Posterior vena cava (tissue), 2 donors: Measurements from ENCODE around the gene FAM193A. TPM values are rescaled to one million over a fixed set of nuclear protein-coding genes. Genes with fewer than 3 reads are reported as not detected.
A peak's percentile ranks its signal among the peaks of the same experiment; 100 is the strongest.
"Not testable (repeated sequence)": the region's sequence is repeated elsewhere in the genome, so short reads cannot be mapped to it uniquely, and the experiment has no call there.

Experiments
- DNase-seq: peaks from one replicate; pipeline ENCODE4 v3.0.0-alpha.2; 2020; ENCODE audit warnings: low spot score
- intact Hi-C, 2 donors: fragments of 100-400 bp; cut with DNase I; formaldehyde crosslinking; loops; one replicate each; pipeline versions ENCODE4 v1.14.1 to v1.14.2; 2022 to 2023
- total RNA-seq, 2 donors: library from RNA; stranded (reverse); fragmentation: NEBNext Ultra II Directional; extraction: Animal tissue kit (Norgen Biotek cat#: 25700); gene quantifications; one replicate each; pipeline ENCODE4 v1.2.1, GENCODE V29; 2021
- donor health status: DM: yes; HTN: yes; CAD: no.
- donor health status: DM: yes; HTN: yes; CAD: no.

FAM193A gene
- total RNA-seq, 2 donors from 2014 or later, result 18.6 to 20.3 TPM

DNA sequence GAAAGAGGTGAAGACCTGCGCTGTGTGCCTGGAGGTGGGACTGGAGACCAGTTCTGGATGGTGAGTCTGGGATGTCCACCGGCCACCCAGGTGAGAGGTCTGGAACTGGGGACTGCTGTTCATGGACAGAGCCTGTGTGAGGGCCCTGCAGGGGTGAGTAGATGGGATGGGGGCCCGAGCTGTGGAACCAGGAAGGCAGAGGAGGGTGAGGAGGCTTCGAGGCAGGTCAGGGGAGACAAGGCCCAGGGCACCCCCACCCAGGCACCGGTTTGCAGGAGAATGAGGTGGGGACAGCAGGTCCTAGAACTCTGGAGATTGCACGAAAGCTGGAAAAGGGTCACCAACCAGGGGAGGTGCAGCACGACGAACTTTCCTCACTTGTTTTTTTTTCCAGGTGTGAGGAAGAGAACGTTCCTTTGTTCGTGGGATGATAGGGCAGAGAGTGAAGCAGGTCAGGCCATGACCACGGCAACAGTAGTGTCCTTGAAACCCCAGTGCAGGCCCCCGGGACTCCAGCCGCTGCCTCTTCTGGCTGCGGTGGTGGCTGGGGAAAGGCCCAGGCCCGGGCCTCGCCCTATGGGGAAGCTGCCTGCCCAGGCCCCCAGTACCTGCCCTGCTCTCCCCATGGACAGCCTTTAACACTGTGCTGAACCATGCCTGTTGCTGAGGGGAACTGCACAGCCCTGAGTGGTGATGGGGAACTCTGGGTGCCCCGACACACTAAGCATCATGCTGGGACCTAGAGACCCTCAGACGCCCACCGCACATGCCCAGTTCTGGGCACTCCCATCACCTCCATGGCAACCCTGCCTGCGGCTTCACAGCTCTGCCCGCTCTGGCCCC, 196.8 kb downstream of the FAM193A start:
- DNase-seq, result peak; percentile 79
- intact Hi-C loops, result no loop called here

DNA sequence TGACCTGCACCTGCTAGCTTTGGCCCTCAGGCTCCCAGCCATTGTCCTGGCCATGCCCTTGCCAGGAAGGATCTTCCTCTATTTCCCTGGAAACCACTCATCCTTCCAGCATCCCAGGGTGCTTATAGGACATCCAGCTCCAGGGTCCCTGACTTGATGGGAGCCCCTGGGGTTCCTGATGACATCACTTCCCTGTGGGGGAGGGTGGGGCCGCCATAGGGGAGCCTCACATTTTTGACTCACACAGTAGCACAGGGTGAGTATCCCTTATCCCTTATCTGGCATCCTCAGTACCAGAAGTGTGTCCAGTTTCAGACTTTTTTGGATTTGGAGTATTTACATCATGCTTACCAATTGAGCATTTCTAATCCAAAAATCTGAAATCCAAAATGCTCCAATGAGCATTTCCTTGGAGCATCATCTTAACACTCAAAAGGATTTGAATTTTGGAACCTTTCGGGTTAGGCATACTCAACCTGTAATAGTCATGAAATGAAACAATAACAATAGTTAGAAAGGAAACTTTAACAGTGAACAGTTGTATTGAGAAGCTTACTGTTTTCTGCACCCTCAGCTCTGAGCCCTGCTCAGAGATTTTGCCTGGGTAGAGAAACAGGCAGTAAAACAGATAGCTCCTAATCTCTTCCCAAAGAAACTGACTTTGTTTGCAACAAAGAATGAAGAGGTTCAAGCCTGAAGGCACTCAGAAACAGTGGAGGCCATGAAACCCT, 197.6 kb downstream of the FAM193A start:
- peak; percentile 43 for DNase-seq
- intact Hi-C loops, result no loop called here

DNA sequence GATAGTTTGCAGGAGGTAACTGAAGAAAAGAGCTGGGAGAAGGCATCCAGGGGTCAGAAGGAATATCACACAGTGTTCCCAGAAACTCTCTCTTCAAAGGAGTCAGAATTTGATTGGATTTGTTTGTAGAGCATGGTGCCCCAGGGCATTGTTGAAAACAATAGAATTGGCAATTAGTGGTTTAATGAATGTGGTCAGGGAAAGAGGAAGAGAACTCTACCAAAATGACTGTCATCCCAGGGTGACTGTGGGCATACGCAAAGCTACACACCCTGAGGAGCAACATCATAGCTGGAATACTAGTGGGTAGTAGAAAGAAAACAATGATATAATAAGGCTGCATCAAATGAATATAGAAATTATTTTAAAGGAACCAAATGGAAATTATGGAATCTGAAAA, 198.2 kb downstream of the FAM193A start:
- DNase-seq, result no peak
- intact Hi-C loops, result no loop called here

DNA sequence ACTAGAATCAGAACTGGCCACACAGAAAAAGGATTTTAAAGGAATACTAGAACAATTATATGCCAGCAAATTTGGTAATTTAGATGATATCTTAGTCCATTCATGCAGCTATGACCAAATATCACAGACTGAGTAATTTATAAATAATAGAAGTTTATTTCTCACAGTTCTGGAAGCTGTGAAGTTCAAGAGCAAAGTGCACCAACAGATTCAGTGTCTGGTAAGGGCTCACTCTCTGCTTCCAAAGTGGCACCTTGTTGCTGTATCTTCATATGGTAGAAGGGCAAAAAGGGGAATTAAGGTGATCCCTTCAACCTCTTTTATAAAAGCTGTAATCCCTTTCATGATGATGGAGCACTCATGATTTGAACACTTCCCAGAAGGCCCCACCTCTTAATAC, 199.4 kb downstream of the FAM193A start:
- DNase-seq, result no peak
- intact Hi-C loops, result no loop called here

DNA sequence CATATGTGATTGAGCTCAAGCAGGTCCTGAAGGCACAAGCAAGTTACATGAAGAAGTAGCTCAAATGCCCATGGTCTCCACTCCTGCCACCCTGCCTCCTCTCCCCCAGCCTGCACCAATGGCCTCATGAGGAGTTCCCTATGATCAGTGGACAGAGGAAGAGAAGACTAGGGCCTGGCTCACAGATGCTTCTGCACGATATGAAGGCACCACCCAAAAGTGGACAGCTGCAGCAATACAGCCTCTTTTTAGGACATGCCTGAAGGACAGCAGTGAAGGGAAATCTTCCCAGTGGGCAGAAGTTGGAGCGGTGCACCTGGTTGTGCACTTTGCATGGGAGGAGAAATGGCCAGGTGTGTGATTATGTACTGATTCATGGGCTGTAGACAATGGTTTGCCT, 201.8 kb downstream of the FAM193A start:
- intact Hi-C loops, DNase-seq: not testable (repeated sequence)

DNA sequence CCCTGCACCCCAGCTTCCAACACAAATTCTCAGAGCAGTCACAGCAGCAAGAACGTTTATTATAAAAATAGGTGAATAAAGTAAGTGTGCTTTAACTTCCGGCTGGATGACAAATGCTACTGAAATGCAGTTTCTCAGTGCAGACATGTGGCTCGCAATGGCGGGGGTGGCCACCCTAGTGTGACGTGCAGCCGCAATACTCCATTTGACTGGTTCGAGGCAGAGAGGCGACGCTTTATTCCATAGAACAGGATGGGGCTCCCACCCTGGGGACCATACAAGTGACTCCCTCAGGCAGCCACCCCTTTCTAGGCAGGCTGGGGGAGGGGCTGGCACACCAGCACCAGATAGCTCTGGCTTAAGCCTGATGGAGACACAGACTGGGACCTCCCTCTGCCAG, 205.2 kb downstream of the FAM193A start:
- no peak for DNase-seq
- intact Hi-C loops, result no loop called here

DNA sequence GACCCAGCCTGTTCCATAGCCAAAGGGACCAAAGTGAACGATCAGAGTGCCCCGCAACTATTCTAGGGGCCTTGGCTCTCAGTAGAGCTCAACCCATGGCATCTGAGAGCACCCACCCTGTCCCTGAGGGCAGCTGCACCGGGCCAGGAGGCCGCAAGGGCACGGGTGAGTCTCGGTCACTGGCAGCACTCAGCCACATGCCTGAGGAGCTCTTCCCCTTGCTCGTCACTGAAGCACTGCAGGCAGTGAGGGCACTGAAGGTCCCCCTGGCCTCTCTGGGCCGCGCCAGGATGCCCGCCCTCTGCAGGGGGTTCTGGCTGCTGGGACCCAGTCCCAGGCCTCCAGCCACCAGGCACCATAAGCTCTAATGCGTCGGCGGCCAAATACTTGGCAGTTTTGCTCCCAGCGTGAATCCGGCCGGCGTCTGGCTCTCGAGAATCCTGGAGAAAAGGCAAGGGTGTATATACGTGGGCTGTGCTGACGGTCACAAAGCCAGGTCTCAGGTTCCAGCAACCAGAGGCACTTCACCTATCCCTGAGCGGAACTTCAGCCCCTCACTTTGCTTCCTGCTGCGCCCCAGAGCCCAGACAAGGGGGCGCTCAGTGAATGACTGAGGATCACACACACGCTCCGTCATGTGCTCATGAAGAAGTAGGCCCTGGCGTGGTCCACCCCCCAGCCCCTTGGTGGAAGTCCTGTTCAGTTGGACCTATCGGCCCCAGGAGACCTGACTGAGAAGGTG, 205.8 kb downstream of the FAM193A start:
- intact Hi-C loops, result no loop called here
- DNase-seq, result peak; percentile 67

DNA sequence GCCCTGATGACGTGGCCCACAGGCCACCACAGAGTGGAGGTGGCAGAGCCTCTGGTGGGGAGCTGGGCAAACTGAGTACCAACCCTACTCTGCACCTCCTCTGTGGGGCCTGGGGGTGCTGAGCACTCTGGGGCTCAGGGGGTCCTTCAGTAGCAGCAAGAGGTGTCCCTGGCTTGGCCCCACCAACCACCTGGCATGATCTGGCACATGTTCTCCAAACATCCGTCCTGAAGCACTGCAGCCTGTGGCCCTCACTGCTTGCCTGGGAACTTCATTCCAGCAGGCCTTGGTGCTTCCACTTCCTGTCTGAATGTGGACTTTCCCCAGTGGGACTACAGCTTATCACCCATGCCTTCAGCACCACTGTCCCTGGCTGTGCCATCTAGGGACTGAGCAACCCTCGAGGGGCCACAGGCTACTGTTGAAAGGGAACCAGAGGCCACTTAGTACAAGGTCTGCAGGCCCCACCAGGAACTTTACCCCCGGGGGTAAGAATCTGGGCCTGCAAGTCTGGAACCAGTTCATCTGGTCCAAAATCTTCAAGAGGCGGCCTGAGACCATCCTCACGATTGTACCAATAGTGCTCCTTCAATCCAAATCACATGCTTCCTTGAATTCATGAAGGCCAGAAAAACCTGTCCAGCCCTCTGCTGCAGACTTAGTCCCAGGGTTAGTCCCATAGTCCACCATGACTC, 206.5 kb downstream of the FAM193A start:
- DNase-seq, result no peak
- intact Hi-C loops, result no loop called here

DNA sequence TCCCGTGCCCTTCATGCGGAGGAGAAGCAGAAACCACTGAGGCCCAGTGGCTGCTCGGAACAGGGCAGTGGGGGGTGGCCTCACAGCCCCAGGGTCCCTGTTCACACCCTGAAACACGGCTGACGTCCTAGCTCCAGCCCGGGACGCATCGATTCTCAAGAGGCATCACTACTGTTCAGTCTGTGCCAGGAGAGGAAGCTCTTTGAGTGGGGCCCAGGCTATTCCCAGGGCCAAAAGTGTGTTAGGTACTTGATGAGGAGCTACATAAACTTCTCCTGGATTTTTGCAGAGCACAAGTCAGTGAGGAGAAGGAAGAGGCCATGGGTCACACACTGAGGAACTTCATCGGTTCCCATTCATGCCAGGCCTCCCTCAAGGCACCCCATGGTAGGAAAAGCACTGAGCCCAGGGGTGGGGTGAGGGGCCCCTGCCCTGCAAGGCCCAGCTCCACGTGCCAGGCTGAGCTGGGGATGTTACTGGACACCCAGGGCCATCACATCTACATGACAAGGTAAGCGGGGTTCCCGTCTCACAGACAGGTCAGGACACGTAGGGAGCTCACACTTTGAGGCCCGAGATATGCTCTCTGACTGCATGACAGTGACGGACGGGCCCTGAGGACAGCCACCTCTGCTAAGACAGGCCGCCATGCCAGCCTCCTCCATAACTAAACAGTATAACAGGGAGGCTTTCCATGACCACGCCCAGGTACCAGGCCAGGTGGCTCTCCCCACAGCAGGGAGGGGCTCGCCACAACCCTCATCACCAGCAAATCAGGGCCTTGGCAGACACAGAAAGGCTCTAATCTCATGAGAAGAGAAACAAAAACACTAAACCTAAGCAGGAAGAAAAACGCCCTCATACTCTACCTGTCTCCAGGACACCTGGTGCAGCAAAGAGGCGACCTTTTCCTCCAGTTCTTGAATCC, 207.3 kb downstream of the FAM193A start:
- no peak for DNase-seq
- intact Hi-C loops, result no loop called here

DNA sequence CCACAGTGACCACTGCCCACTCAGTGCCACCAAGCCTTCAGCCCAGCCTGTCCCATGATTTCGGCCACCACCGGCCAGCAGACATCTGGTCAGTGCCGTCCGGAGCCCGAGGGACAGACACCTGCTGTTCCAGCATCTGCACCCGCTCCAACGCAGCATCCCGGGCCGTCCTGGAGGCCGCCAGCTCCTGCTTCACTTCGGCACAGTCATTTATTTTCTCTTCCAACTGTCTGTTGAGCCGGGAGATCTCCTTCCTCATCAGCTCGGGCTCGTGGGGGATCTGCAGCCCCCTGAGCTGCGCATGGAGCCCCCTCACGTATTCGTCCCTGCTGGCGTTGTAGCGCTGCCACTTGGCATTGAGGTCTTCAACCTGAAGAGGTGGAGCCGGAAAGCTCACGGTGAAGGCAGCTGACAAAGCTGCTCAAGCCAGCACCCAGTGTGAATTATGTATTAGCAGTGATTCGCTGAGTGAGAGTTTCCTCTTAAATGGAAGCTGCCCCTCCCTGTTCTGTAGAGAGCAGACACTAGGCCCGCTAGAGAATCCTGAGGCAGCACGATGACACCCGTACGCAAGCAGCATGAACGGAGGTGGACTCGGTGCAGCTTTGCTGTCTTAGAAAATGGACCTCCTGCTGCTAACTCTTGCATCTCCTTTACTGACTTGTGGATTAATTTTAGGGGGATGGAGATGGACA, 208.3 kb downstream of the FAM193A start:
- no peak for DNase-seq
- intact Hi-C loops, result no loop called here

DNA sequence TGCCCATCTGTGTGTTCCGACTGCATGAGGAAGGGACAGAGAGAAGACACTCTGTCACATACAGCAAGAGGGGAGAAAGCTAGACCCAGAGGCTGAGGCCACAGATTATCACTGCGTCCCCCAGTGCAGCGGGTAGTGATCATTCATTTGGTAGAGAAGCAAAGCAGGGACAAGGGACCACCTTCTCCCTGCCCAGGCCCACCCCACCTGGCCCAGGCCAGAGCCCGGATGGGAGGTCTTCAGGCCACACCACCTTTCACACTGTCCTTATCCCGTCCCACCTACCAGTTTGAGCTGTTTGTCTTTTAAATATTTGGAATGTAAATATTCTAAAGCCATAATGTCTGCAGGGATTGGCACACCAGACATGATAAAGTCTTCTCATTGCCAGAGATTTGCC, 209.1 kb downstream of the FAM193A start:
- intact Hi-C loops, result no loop called here
- DNase-seq, result no peak

DNA sequence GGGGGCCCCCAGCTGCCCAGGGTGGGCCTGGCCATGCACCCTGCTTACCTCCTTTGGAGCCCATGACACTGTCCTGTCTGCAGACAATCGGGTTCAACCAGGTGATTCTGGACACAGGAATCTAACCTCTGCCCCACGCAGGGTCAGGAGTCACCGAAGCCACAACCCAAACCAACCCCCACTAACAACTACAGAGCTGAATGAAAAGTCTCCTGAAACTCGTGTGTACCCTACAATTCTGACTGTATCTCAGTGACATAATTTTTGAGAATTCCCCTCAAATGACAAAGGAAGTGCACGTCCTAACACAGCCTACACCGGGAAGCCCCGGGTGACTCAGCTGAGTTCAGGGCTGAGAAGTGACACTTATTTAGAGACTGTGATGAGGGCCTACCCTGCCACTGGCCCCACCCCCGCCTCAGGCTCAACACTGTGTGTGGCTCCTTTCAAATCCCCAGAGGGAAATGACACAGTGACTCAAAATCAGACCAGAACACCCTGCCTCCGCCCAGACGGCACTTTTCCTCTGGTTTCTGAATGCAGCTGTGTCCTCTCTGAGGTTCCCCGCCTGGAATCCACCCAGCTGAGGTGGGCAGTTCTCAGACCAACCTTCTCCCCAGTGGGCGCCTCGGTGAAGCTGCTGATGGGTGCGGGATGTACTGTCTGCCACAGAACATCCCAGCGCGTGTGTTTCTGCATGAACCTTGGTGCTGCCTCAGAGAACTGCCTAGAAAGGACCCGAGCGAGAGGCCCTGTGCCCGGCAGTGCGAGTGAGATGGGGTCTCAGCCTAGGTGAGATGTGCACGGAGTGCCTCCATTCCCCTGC, 209.7 kb downstream of the FAM193A start:
- intact Hi-C loops, result no loop called here
- no peak for DNase-seq

DNA sequence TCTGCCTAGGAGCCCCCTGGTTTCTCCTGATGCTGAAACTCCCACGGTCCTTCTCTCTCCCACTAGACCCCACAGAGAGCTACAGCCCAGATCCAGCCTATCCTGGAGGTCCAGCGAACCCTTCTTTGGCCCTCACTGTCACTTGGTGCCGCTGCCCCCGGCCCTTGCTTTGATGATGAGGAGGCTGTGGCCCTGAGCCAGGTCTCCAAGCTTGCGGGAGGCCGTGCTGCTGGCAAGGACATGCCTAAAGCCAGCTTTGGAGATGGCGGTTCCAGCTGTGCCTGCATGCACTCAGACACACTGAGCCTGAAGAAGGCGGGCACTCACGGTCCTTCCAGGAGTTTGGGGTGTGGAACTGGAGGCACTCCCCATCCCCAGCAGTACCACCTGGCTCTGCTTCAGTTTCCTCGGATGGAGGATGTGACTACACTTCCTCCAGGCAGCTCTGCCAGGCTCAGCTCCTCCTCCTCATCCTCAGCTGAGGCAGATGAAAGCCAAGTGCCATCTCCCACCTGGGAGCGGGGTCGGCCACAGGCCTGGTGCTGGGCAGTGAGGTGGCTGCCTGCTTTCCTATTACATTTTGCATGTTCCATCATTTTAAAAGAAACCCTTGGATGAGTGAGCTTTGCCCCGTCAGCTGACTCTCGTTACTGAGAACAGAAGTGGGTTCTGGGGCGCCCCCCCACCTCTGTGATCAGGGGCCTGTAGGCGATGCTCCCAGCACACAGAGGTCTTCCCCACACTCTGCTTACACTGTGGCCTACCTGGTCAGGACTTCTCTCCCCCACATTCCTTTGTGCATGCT, 210.6 kb downstream of the FAM193A start:
- intact Hi-C loops, result no loop called here
- DNase-seq, result no peak

DNA sequence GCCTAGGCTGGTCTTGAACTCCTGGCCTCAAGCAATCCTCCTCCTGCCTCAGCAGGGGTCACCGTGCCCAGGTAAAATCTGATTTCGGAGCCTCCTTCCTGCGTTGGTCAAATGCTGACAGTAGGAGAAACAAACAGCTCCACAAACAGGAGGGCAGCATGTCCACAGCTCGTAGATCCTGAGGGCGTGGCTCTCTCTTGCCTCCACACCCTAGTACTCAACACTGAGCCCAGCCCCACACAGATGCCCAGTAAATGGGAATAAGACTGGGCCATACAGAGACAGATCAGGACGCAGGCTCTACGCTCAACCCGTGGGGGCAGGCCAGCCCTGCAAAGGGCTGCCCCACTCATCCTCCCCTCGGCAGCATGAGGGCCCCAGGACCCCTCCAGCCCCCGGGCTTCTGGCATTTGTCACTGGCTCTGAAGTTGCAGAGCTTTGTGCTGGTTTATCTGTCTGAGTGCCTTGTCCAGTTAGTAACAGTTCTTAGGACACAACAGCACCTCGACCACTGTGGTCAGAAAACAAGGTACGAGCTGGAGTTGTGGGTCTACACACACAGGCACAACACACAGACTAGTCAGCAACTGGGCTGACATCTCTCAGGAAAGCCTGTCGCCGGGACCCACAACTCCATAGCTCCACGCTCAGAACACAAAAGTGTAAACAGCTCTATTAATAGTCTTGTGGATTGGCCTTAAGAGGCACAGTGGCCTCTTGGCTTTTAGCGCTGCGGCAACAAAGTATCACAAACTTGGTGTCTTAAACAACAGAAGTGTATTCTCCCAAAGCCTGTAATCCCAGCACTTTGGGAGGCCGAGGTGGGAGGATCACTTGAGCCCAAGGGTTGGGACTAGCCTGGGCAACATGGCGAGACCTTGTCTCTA, 214.5 kb downstream of the FAM193A start:
- DNase-seq, result no peak
- intact Hi-C loops, result no loop called here

DNA sequence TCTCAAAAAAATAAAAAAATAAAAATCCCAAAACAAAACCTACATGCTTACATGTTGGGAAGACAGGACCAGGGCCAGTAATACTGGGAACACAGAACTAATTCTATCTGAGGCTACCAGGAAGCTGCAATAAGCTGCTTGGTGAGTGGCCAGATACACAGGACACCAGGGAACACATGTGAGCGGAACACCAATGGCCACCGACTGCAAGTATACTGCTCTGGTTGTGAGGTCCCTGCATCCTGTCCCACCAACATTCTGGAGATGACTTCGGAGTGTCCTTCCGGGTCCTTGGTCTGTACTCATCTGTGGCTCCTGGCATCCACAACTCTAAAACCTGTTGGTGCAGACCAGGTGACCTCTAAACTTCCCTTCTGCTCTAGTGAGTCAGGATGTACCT, 217.0 kb downstream of the FAM193A start:
- DNase-seq, result no peak
- intact Hi-C loops, result no loop called here
